Lung (tissue), 12 donors: Measurements from ENCODE around the gene RASSF7. TPM values are rescaled to one million over a fixed set of nuclear protein-coding genes. Genes with fewer than 3 reads are reported as not detected.
A peak's percentile ranks its signal among the peaks of the same experiment; 100 is the strongest.

Experiments
- ATAC-seq: fragments of 200-7000 bp; cut with Tn5 transposase; one replicate; pipeline ENCODE4 v1.9.1; 2020; ENCODE audit warnings: moderate number of reproducible peaks; ENCODE audit not compliant: insufficient read depth, low FRiP score
- DNase-seq, 3 donors: peaks; one replicate each; pipeline ENCODE4 v3.0.0-alpha.2; 2013 to 2017
- H3K27ac ChIP-seq, 2 donors: one replicate each; pipeline ENCODE4 v1.5.1; 2013; ENCODE audit warnings: mild to moderate bottlenecking in 2 of 2, moderate library complexity in 2 of 2, control low read depth in 1 of 2, inconsistent platforms in 1 of 2, low read depth in 1 of 2, low read length in 1 of 2
- H3K27me3 ChIP-seq, 3 donors: one replicate each; pipeline ENCODE4 v1.5.1; 2013; ENCODE audit warnings: low read length in 2 of 3; ENCODE audit not compliant: control insufficient read depth in 3 of 3, insufficient read depth in 3 of 3
- H3K36me3 ChIP-seq, 4 donors: one replicate each; pipeline ENCODE4 v1.5.1; 2013; ENCODE audit warnings: low read length in 4 of 4, mild to moderate bottlenecking in 1 of 4, moderate library complexity in 1 of 4; ENCODE audit not compliant: control insufficient read depth in 4 of 4, insufficient read depth in 4 of 4
- H3K4me1 ChIP-seq, 5 donors: one replicate each; pipeline ENCODE4 v1.5.1; 2013; ENCODE audit warnings: low read length in 5 of 5, mild to moderate bottlenecking in 2 of 5, moderate library complexity in 1 of 5; ENCODE audit not compliant: control insufficient read depth in 5 of 5, insufficient read depth in 5 of 5
- H3K4me3 ChIP-seq: one replicate; pipeline ENCODE4 v1.5.1; 2013; ENCODE audit warnings: mild to moderate bottlenecking, control low read depth, moderate library complexity
- H3K9ac ChIP-seq, 2 donors: one replicate each; pipeline ENCODE4 v1.5.1; 2013; ENCODE audit warnings: low read length in 2 of 2, control low read depth in 1 of 2; ENCODE audit not compliant: insufficient read depth in 1 of 2
- H3K9me3 ChIP-seq, 4 donors: one replicate each; pipeline ENCODE4 v1.5.1; 2013; ENCODE audit warnings: low read length in 3 of 4, mild to moderate bottlenecking in 1 of 4, moderate library complexity in 1 of 4; ENCODE audit not compliant: control insufficient read depth in 4 of 4, insufficient read depth in 3 of 4
- CTCF ChIP-seq: IDR thresholded peaks from 2 replicates; pipeline ENCODE4 v1.5.1; 2012; ENCODE audit warnings: mild to moderate bottlenecking; ENCODE audit errors: control extremely low read depth, extremely low read depth
- WGBS, 2 donors: extraction: QIAGEN DNeasy Blood & Tissue Kit; methylation state at CpG; one replicate each; pipeline ENCODE4 v1.1.7; 2013; 5-methylcytosine and 5-hydroxymethylcytosine counted together
- polyA plus RNA-seq, 2 donors: library from polyadenylated mRNA; stranded (reverse); fragments of 200-250 nt; gene quantifications; one replicate each; pipeline ENCODE4 v1.2.1, GENCODE V29; 2013
- total RNA-seq, 2 donors: library from RNA; depleted of rRNA in 1 of 2; stranded (reverse); fragments of >200 nt in 1 of 2; gene quantifications; one replicate each; pipeline ENCODE4 v1.2.1, GENCODE V29; 2014 to 2021
- donor health status: control.
- donor health status: control.
- donor health status: Bipolar disorder and iron deficiency.
- donor health status: healthy.
- donor health status: DM: yes; HTN: yes; CAD: no.

The RASSF7 gene
- total and polyA plus RNA-seq, 4 donors: 47.9 to 153 (median 66.4) TPM

GRCh38 chr11:559020-559620 lies 1.6 kb upstream of the RASSF7 start:
- DNase-seq (no peak), ATAC-seq (no peak)
- Histone ChIP-seq H3K27me3 (peaks cover 0 to 34% (median 12%) of the 10 kb centered on the region in 3 donors), H3K9me3 (no peaks in the 10 kb centered on the region), H3K9ac (no peak overlapping the region), H3K27ac (peak overlapping the region in 1 of 2 donors; percentile 30), H3K4me1 (peaks cover 0 to 19% (median 7%) of the 10 kb centered on the region in 5 donors), H3K4me3 (no peak overlapping the region), H3K36me3 (peaks cover 0 to 13% (median 0%) of the 10 kb centered on the region in 4 donors)
- no peak for TF ChIP-seq CTCF
- 85 to 88% methylated on average over 15 of the region's 15 CpGs for WGBS, 2 donors

GRCh38 chr11:559712-560304 lies 962 bp upstream of the RASSF7 start:
- no peak for TF ChIP-seq CTCF
- Histone ChIP-seq H3K36me3 (peaks cover 0 to 13% (median 0%) of the 10 kb centered on the region in 4 donors), H3K27me3 (peaks cover 0 to 29% (median 12%) of the 10 kb centered on the region in 3 donors), H3K4me3 (no peak overlapping the region), H3K9me3 (no peaks in the 10 kb centered on the region), H3K4me1 (peaks cover 0 to 15% (median 7%) of the 10 kb centered on the region in 5 donors), H3K27ac (peak overlapping the region in 1 of 2 donors; percentile 89), H3K9ac (no peak overlapping the region)
- no peak for ATAC-seq
- no peak for DNase-seq
- WGBS, 2 donors: 70 to 75% methylated on average over 18 of the region's 18 CpGs

- Histone ChIP-seq H3K9ac (no peak overlapping the region), H3K27ac (peak overlapping the region; percentile 33 to 90), H3K4me3 (peak overlapping the region; percentile 71), H3K36me3 (peaks cover 0 to 13% (median 0%) of the 10 kb centered on the region in 4 donors), H3K4me1 (peaks cover 0 to 15% (median 4%) of the 10 kb centered on the region in 5 donors), H3K27me3 (peaks cover 0 to 26% (median 12%) of the 10 kb centered on the region in 3 donors), H3K9me3 (no peaks in the 10 kb centered on the region)
- ATAC-seq (peak; percentile 55), DNase-seq (peak; percentile 52 to 81 (median 78))
- WGBS, 2 donors: 8 to 9% methylated on average over 53 to 67 of the region's 67 CpGs
- TF ChIP-seq CTCF: no peak
Measured at GRCh38 chr11:561148-562003, 606 bp downstream of the RASSF7 start.
